K562 (cell line): Measurements from ENCODE around the gene PRXL2B. TPM values are rescaled to one million over a fixed set of nuclear protein-coding genes. Genes with fewer than 3 reads are reported as not detected.
A peak's percentile ranks its signal among the peaks of the same experiment; 100 is the strongest.

Experiments used
- ARHGAP35 ChIP-seq: fragments of 450-650 bp; IDR thresholded peaks from 2 replicates; pipeline ENCODE4 v1.6.1; 2018; ENCODE audit not compliant: partially characterized antibody
- ATF7 ChIP-seq: fragments of 450-650 bp; IDR thresholded peaks from 2 replicates; pipeline ENCODE4 v1.7.1; 2014; ENCODE audit warnings: mild to moderate bottlenecking, moderate library complexity
- CAMTA2 ChIP-seq: fragments of 250-450 bp; sonication (Bioruptor Pico); conservative IDR thresholded peaks from 2 replicates; pipeline ENCODE4 v1.5.1; 2022
- FOXP1 ChIP-seq: sonication (generic); formaldehyde crosslinking; IDR thresholded peaks from 2 replicates; pipeline ENCODE4 v1.8.0; 2022; ENCODE audit warnings: mild to moderate bottlenecking, missing genetic modification reagents
- HNRNPH1 ChIP-seq: fragments of 200-400 bp; formaldehyde crosslinking; optimal IDR thresholded peaks from 2 replicates; pipeline ENCODE3; 2017; ENCODE audit warnings: low read depth, mild to moderate bottlenecking, low read length, moderate library complexity
- NCOA4 ChIP-seq: fragments of 450-650 bp; IDR thresholded peaks from 2 replicates; pipeline ENCODE4 v1.6.1; 2018; ENCODE audit warnings: mild to moderate bottlenecking; ENCODE audit not compliant: partially characterized antibody
- NFE2 ChIP-seq: IDR thresholded peaks from 2 replicates; pipeline ENCODE4 v1.6.1; 2014; ENCODE audit warnings: antibody characterized with exemption, low read depth
- NFYB ChIP-seq: IDR thresholded peaks from 2 replicates; pipeline ENCODE4 v1.6.1; 2011; ENCODE audit warnings: mild to moderate bottlenecking, moderate library complexity; ENCODE audit not compliant: insufficient read length; ENCODE audit errors: extremely low read depth
- NR1H2 ChIP-seq: sonication (generic); formaldehyde crosslinking; IDR thresholded peaks from 2 replicates; pipeline ENCODE4 v1.4.0; 2020; ENCODE audit warnings: mild to moderate bottlenecking, missing genetic modification reagents
- NR2C2 ChIP-seq, 2 experiments: fragments of 200-800 bp in 1 of 2; sonication (Bioruptor generic) in 1 of 2; sonication (generic) in 1 of 2; formaldehyde crosslinking in 1 of 2; IDR thresholded peaks; 2 replicates each; pipeline versions ENCODE4 v1.6.1 to v1.8.0; 2016 to 2022; ENCODE audit warnings: mild to moderate bottlenecking in 1 of 2, missing compliant biosample characterization in 1 of 2, missing genetic modification characterization in 1 of 2, missing genetic modification reagents in 1 of 2
- NR2F6 ChIP-seq: fragments of 450-650 bp; formaldehyde crosslinking; IDR thresholded peaks from 2 replicates; pipeline ENCODE4 v1.4.0; 2020; ENCODE audit warnings: mild to moderate bottlenecking
- POLR3A ChIP-seq: IDR thresholded peaks from 2 replicates; pipeline ENCODE4 v1.6.1; 2011; ENCODE audit warnings: borderline replicate concordance, mild to moderate bottlenecking, moderate library complexity; ENCODE audit not compliant: insufficient read length, insufficient read depth; ENCODE audit errors: extremely low read depth
- SIN3A ChIP-seq, 2 experiments: fragments of 150-350 bp in 1 of 2; IDR thresholded peaks; 2 replicates each; pipeline ENCODE4 v1.6.1; 2011 to 2016; ENCODE audit warnings: borderline replicate concordance in 2 of 2, low read depth in 2 of 2, low read length in 2 of 2, mild to moderate bottlenecking in 2 of 2, moderate library complexity in 2 of 2; ENCODE audit not compliant: control insufficient read depth in 1 of 2
- SMAD2 ChIP-seq: fragments of 150-350 bp; IDR thresholded peaks from 2 replicates; pipeline ENCODE4 v1.6.1; 2014; ENCODE audit warnings: low read depth, mild to moderate bottlenecking, low read length
- TAL1 ChIP-seq: fragments of 450-650 bp; IDR thresholded peaks from 2 replicates; pipeline ENCODE4 v1.6.1; 2016; ENCODE audit warnings: mild to moderate bottlenecking
- ZBTB17 ChIP-seq: fragments of 450-650 bp; formaldehyde crosslinking; IDR thresholded peaks from 2 replicates; pipeline ENCODE4 v1.4.0; 2020; ENCODE audit warnings: mild to moderate bottlenecking
- polyA plus RNA-seq, 8 experiments: library from polyadenylated mRNA; depleted of rRNA in 4 of 8; stranded (reverse) in 5 of 8; unstranded in 3 of 8; fragments of >200 nt; fragmentation: Nextera tagmentation in 2 of 8; fragmentation: Illumina TruSeq in 1 of 8; extraction: Ambion mirVana in 2 of 8; extraction: Trizol in 1 of 8; gene quantifications; 2 replicates each; pipeline versions ENCODE4 v1.2.1 to v1.2.3, GENCODE V29; 2011 to 2014; ENCODE audit warnings: inconsistent platforms in 1 of 8, missing spikeins in 1 of 8
- total RNA-seq, 7 experiments: library from RNA; depleted of rRNA in 6 of 7; stranded (reverse); fragments of >200 nt in 6 of 7; fragmentation: Illumina TruSeq in 2 of 7; extraction: Trizol in 2 of 7; gene quantifications; 2 replicates each; pipeline versions ENCODE4 v1.2.1 to v1.2.3, GENCODE V29; 2011 to 2021; ENCODE audit warnings: low replicate concordance in 1 of 7
- TF ChIP-seq, protein P1 (sequence below): sonication (generic); formaldehyde crosslinking; IDR thresholded peaks from 2 replicates; pipeline ENCODE4 v1.8.0; 2022; ENCODE audit warnings: mild to moderate bottlenecking, missing genetic modification reagents
- TF ChIP-seq, protein P2 (sequence below): sonication (generic); formaldehyde crosslinking; IDR thresholded peaks from 2 replicates; pipeline ENCODE4 v1.4.0; 2020; ENCODE audit warnings: mild to moderate bottlenecking, missing genetic modification reagents
- TF ChIP-seq, protein P3 (sequence below): sonication (generic); formaldehyde crosslinking; IDR thresholded peaks from 2 replicates; pipeline ENCODE4 v1.8.0; 2022; ENCODE audit warnings: mild to moderate bottlenecking, missing genetic modification reagents, borderline replicate concordance
- TF ChIP-seq, protein P4 (sequence below): fragments of 250-450 bp; sonication (Bioruptor Pico); IDR thresholded peaks from 2 replicates; pipeline ENCODE4 v1.5.0; 2021; ENCODE audit warnings: mild to moderate bottlenecking, moderate library complexity

Gene PRXL2B
- total and polyA plus RNA-seq, 9 of the 15 experiments (the other 6 are each of a cell fraction or from before 2014, with no cell fraction given), result 0.99 to 25.3 (median 11.8) TPM

DNA sequence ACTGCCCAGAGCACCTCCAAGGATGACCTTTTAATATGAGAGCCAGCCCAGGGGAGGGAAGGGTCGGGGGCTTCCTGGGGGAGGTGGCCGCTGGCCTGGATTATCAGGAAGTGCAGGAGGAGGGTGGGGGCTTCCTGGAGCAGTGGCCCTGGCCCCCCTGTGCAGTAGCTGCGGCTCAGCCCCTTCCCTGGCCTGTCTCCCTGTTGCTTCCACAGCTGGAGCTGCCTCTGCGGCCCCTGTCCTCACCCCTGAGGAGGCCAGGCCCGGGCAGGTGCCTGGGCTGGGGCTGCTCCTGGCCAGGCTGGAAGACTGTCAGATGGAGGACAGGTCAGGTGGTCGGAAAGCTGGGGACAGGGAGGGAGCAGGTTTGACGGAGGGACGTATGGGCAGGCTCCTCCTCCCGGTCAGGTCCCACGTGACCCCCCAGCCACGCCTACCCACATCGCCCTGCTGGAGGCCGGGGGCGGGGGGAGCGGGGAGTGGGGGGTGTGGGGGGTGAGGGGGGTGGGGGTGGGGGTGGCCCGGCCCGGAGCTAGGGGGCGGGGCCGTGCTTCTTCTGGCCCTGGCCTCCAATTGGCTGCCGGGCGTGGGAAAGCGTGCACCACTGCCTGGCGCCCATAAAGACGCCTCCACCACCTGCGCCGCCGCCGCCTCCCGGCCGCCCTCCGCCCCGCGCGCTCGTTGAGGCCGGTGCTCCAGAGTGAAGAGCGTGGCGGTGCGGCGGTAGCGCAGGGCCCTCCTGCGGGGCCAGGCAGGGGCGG is 40.6 kb upstream of the PRXL2B start (continued):
- TF ChIP-seq, protein P1, sequence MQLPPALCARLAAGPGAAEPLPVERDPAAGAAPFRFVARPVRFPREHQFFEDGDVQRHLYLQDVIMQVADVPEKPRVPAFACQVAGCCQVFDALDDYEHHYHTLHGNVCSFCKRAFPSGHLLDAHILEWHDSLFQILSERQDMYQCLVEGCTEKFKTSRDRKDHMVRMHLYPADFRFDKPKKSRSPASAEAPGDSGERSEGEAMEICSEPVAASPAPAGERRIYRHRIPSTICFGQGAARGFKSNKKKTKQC (CRISPR knock-in tag), result no peak
- no peak; a peak in 1 of 4 replicates for TF ChIP-seq SIN3A (IDR thresholded peaks at IDR 0.05; ENCODE audit: borderline replicate concordance in 2 of 2, control insufficient read depth in 1 of 2, low read depth in 2 of 2, low read length in 2 of 2)
- TF ChIP-seq TAL1, result no peak
- no peak for TF ChIP-seq FOXP1
- TF ChIP-seq ATF7, result peak; percentile 32; the same call in 1 of the 2 replicates
- no peak for TF ChIP-seq ZBTB17 (CRISPR knock-in tag)
- TF ChIP-seq, protein P2, sequence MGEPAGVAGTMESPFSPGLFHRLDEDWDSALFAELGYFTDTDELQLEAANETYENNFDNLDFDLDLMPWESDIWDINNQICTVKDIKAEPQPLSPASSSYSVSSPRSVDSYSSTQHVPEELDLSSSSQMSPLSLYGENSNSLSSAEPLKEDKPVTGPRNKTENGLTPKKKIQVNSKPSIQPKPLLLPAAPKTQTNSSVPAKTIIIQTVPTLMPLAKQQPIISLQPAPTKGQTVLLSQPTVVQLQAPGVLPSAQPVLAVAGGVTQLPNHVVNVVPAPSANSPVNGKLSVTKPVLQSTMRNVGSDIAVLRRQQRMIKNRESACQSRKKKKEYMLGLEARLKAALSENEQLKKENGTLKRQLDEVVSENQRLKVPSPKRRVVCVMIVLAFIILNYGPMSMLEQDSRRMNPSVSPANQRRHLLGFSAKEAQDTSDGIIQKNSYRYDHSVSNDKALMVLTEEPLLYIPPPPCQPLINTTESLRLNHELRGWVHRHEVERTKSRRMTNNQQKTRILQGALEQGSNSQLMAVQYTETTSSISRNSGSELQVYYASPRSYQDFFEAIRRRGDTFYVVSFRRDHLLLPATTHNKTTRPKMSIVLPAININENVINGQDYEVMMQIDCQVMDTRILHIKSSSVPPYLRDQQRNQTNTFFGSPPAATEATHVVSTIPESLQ (CRISPR knock-in tag), result no peak
- peak; percentile 71 for TF ChIP-seq NFYB
- TF ChIP-seq, protein P3, sequence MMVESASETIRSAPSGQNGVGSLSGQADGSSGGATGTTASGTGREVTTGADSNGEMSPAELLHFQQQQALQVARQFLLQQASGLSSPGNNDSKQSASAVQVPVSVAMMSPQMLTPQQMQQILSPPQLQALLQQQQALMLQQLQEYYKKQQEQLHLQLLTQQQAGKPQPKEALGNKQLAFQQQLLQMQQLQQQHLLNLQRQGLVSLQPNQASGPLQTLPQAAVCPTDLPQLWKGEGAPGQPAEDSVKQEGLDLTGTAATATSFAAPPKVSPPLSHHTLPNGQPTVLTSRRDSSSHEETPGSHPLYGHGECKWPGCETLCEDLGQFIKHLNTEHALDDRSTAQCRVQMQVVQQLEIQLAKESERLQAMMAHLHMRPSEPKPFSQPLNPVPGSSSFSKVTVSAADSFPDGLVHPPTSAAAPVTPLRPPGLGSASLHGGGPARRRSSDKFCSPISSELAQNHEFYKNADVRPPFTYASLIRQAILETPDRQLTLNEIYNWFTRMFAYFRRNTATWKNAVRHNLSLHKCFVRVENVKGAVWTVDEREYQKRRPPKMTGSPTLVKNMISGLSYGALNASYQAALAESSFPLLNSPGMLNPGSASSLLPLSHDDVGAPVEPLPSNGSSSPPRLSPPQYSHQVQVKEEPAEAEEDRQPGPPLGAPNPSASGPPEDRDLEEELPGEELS (CRISPR knock-in tag), result no peak
- no peak for TF ChIP-seq SMAD2
- TF ChIP-seq ARHGAP35, result no peak
- TF ChIP-seq, protein P4, sequence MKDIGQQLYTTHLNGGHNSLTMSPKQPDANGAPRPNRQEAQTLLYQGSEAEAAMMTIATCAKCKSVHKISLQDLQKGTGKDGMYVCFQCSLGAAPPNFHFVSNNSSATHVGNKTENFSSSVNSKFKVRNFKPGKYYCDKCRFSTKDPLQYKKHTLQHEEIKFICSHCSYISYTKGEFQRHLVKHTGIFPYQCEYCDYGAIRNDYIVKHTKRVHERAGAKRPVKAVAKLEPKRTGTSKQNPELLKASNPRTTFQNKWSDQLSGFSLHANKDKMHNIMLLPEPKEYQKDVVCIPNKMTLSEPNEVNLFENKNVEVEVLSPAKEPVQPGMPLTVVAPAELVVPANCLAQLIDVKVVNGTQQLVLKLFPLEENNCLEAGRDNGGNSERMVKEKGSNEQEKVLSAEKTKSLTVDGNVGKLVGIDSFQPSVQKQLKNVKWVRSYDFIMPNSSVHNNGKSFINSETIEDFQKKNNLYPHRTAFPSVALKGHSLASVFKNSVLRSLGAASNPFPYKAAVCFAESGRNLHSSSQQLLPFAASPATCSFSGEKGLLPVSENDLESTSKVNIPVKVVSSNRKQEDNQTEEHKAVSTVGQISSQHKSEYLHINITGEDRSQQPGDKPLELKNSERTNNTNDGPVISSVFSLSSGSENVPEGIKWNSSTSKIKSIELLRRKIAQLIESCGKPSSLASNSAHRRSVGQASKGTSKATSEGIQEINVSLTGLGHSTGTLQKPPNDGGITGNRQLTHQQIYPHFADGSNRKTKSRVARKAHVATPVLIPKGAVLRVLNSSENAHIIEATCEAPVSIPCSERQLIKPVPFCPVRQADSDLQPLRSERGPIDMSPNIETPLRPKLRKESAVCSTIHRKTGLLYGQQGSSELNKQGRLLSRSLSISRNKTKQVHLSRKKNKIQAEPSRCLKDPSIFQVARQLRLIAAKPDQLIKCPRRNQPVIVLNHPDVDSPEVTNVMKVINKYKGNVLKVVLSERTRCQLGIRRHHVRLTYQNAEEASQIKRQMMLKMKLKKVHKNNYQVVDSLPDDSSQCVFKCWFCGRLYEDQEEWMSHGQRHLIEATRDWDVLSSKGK (CRISPR knock-in tag), result no peak
- no peak for TF ChIP-seq NCOA4
- TF ChIP-seq HNRNPH1, result no peak
- TF ChIP-seq NR2C2 (CRISPR knock-in tag; IDR thresholded peaks at IDR 0.05), result no peak
- no peak for TF ChIP-seq NR2C2 (tag; IDR thresholded peaks at IDR 0.05)
- TF ChIP-seq NFE2, result no peak
- TF ChIP-seq NR2F6 (CRISPR knock-in tag), result no peak
- no peak for TF ChIP-seq POLR3A
- no peak for TF ChIP-seq CAMTA2 (CRISPR knock-in tag)
- TF ChIP-seq NR1H2 (CRISPR knock-in tag), result peak; percentile 92; the same call in 1 of the 2 replicates
